HK-2 (cell line): ENCODE results near the gene DYNLT2.

Experiments used
- DNase-seq: peaks from one replicate; pipeline ENCODE4 v3.0.0-alpha.2; 2018; ENCODE audit not compliant: unreplicated experiment

Gene DYNLT2

DNA sequence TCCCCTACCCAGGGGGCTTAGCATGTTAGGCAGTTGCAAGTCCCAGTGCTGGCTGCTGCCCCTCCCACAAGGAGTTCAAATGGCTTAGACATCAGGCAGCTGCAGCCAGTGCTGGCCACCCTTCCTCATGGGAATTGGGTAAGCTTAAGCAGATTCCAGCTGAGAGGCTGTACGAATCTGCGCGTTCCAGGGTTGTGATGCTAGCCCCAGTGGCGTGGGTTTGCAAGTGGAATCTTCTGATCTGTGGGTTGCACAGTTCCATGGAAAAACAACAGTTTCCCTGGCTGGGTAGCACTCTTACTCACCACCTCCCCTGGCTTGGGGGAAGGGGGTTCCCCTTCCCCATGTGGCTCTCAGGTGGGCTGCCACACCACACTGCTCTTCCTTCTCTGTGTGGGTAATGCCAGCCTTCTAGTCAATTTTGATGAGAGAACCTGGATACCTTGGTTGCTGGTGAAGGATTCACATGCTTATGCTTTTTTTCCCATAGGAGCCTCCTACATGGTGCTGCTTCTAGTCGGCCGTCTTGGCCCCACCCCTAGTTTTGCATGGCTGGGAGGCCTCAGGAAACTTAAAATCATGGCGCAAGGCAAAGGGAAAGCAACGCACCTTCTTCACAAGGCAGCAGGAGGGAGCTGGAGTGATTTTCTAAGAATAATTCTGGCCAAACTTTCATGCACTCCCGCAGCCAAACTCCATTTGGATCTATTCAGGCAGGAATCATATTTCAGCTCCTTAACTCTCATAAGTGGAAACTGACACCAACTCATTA lies 13.0 kb downstream of the DYNLT2 start:
- DNase-seq = no peak

- no peak for DNase-seq
Observed at GRCh38 chr6:169729961-169730360, 21.4 kb downstream of the DYNLT2 start.

- no peak for DNase-seq
Observed at GRCh38 chr6:169726963-169727362, 24.4 kb downstream of the DYNLT2 start.

DNA sequence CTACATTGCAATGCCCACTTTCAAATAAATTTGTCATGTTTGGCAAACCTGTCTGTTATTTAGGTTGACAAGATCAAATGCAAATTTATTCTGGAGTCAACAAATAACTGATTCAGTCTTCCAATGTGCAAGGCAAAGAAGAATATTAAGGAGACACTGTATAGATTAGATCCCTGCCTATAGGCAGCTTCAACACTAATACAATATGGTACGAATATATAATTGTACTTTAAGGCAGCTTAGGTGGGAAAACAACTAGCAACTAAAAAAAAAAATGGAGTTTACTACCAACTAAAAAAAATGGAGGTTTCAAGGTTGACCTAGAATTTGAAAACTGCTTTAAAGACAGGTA lies 25.3 kb downstream of the DYNLT2 start:
- no peak for DNase-seq

DNA sequence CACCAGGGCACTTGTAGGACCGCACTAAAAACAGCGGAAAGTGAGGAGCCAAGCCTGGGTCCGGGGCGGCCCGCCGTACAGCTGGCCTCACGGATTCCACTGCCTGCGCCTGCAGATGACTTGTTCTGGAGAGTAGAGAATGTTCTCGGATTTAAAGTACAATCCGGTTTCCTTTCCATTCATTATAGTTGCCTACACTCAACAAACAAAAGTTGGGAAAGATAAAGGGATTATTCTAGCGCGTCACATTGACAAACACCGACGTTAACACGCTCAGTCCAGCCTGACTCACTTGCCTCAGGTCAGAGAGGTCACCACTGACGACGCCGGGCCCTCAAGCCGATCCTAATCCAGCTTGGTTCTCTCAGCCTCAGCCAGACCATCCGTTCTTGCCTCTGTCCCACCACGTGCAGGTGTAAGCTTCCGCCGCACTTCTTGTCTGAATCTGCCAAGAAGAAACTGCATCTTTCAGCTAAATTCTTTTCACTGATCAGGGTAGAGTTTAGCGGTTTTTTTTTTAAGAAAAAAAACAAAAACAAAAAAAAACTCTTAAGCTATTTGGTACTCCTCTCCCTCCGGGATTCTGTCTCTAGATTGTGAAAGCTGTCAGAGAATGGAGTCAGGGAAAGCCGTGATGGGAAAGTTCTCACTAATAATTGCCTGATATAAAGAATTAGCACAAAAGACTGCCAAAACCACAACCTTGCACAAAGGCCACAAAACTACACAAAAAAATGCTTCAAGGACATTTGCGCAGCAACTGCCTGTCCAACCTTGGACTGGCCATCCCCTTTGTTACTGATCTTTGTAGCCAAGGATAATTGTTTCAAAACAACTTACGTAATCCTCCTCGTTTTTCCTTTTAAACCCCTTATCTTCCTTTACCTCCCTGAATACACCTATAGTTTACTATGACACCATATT lies 26.0 kb downstream of the DYNLT2 start:
- DNase-seq = peak; percentile 48

DNA sequence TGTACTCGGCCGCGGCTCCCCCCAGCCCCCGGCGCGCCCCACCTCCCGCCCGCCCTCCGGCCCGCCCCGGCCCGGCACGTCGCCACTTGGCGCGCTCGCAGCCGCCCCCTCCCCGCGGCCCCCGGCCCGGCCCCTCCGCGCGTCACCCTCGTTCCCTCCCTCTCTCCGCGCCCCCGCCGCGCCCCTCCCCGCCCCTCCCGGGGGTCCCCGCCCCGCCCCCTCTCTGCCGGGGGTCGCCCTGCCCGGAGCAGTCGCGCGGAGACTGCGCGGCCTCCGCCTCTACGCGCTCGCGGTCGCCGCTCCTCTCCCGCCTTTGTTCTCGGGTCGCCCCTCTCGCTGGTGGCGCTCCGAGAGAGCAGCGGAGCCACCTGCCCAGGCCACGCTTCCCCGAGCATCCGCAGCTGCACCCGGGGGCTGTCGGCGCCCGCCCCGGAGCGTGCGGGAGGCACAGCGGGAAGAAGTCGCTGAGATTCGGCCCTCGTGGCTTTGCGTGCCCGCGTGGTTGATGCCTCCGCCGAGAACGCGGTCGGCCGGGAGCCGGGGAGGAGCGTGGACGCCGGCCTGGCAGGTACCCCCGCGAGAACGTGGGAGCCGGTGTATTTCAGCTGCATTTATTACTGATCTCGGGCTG lies 26.8 kb downstream of the DYNLT2 start, which contains the start of gene PHF10:
TSS of gene PHF10 (minus strand) at position 7 of the 631 bp plus-strand sequence. CDS start 569 bp downstream, outside the sequence.
- DNase-seq = peak; percentile 63

GRCh38 chr6:169723991-169724493 lies 27.3 kb downstream of the DYNLT2 start:
- DNase-seq = no peak

- DNase-seq = peak; percentile 55
Observed at GRCh38 chr6:169723200-169723909, 28.0 kb downstream of the DYNLT2 start.

DNA sequence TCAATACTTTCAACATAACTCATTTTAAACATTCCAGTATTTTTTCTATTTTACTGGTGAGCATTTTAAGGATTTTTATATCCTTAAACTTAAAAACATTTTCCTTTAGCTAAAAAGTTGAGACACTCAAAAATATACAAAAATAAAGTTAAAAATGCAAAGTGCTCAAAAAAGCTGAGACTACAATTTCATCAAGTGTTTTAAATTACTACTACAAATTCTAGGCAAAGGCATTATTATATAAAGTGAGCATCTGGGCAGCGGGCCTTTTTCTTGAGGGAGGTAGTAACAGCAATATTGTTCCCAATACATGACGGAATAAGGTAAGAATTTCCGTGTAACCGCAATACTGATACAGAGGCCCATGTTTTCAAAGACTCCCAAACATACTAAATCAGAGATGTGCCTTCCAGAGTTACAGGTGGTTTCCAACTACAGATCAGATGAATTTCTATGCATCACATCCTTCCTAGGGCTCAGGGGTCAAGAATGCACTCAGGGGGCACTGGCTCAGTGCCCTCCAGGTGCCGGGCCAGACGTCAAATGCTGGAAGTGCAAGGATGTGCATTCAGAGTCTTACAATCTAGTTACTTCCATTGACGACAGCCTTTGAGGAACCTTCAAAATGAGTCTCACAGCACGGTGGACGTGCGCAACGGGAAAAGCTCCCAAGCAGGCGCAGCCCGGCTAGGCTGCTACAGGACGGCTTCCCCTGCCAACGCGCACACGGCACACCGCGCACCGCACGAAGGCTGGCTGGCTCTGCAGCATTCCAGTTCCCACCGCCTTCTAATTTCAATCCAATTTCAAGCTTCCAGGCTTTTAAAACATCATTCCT lies 28.8 kb downstream of the DYNLT2 start:
- peak; percentile 49 for DNase-seq

DNA sequence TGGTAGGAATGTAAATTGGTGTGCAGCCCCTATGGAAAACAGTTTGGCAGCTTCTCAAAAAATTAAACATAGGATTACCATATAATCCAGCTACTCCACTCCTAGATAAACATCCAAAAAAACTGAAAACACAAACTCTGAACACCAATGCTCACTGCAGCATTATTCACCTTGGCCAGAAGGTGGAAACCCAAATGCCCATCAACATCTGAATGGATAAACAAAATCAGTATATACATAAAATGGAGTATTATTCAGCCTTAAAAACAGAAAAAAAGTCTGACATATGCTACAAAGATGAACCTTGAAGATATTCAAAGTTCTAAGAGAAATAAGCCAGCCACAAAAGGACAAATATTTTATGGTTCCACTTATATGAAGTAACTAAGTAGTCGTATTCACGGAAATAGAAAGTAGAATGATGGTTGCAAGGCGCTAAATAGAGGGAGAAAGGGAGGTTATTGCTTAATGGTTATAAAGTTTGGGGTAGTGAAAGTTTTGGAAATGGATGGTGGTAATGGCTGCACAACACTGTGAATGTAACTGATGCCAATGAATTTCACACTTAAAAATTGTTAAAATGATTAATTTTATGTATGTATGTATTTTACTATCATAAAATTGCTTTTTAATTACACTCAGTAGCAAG lies 31.0 kb downstream of the DYNLT2 start:
- DNase-seq = no peak

DNA sequence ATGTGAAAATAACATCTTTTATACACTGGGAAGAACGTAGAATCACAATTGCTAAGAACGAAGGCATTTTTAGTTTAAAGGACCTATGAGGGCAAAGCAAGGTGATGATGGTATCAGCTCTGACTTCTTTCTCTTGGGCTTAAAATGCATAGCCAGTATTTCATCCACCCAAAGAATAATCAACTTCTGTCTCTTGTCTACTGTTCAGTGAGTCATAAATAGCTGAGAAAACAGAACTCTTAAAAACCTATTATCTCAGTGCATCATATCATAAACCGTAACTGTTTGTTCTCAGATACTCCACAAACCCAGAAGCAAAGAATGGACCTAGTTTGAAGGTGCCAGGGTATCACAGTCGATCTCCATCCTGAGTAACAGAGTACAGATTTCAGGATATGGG lies 32.3 kb downstream of the DYNLT2 start:
- DNase-seq = no peak

DNA sequence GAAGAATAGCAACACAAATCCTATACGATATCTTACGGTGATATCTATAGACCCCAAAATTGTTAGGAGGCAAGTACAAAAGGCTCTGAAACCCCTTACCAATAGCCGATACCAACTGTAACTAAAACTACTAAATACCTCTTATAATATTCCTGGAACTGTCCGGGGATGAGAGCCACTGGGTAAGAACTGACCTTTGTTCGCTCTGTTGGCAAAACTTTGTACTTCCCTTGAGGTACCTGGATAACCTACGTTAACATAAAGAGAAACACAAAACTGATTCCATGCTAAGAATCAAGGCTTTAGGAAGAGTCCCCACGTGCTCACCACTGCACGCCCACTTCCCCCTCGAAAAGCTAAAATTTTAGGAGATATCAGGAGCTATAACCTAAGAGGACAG lies 36.8 kb downstream of the DYNLT2 start:
- no peak for DNase-seq

DNA sequence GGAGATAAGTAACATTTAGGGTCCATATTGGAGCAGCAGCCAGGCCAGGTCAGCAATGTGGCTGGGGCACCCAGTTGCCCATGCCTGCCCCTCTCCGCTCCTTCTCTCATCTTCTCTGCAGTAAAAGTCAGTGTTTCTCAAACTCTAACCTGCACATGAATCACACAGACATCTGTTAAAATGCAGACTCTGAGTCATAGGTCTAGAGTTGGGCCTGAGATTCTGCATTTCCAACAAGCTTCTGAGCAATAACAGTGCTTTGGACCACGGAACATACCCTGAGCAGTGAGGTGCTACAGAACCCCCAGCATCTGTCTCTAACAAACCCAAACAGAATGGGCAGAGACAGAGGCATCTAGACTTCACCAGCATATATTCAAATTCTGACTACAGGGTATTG lies 37.2 kb downstream of the DYNLT2 start:
- no peak for DNase-seq

- DNase-seq = no peak
Observed at GRCh38 chr6:169710009-169710408, 41.4 kb downstream of the DYNLT2 start.

- DNase-seq = no peak
Observed at GRCh38 chr6:169709293-169709692, 42.1 kb downstream of the DYNLT2 start.

DNA sequence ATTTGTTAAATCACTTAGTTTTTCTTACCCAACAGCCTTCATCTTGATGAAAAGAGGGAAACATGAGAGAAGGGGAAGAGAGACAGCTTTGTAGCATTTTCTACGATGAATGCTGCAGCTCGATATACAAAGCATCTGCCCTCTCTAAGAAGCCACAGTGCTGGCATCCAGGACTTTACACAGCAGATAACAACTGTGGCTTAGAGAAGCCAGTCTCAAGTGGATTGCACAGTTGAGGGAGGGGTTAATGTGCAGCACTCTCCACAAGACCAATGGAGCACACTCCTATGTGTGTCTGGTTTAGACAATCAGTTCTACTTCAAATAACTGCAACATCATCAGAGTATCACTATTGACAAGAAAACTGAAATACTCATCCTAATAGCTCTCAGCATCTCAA lies 43.6 kb downstream of the DYNLT2 start:
- no peak for DNase-seq

DNA sequence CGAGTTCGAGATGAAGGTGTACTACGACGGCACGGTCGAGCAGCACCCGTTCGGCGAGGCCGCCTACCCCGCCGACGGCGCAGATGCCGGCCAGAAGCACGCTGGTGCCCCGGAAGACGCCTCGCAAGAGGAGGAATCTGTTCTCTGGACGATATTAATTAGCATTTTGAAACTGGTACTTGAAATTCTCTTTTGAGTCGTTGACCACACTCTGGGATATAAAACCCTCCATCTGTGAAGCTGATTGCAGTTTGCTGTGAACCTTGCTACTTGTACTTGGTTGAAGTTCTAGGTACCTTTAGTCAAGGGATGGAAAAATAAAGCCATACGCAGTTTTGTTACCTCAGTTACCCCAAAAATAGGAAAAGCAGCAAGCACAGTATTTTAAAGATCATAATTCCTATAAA lies 48.5 kb downstream of the DYNLT2 start:
- DNase-seq = peak; percentile 67

GRCh38 chr6:169701954-169702839 lies 49.2 kb downstream of the DYNLT2 start, which contains the start of the genes C6orf120 and WDR27:
Gene C6orf120, plus strand, starts transcription at chr6:169702126. Its CDS starts 334 bp downstream, at chr6:169702460.
Gene WDR27, minus strand, starts transcription at chr6:169702029. Its CDS starts 13,024 bp downstream, at chr6:169689005.
- DNase-seq = peak; percentile 98
